Activated CD8-positive, alpha-beta memory T cell treated with anti-CD3 and anti-CD28 coated beads for 4 hours (primary cell): ENCODE data around the gene BRD4.
"Not testable (repeated sequence)": the region's sequence is repeated elsewhere in the genome, so short reads cannot be mapped to it uniquely, and the experiment has no call there.

Experiments
- DNase-seq, 2 donors: peaks; one replicate each; pipeline ENCODE4 v3.0.0-alpha.2; 2020; ENCODE audit warnings: low read depth in 2 of 2

BRD4 gene

GRCh38 chr19:15360015-15360414 is 27.7 kb upstream of the BRD4 start:
- not testable (repeated sequence) for DNase-seq

- no peak for DNase-seq
Observed at GRCh38 chr19:15358918-15359317, 26.6 kb upstream of the BRD4 start.

DNA sequence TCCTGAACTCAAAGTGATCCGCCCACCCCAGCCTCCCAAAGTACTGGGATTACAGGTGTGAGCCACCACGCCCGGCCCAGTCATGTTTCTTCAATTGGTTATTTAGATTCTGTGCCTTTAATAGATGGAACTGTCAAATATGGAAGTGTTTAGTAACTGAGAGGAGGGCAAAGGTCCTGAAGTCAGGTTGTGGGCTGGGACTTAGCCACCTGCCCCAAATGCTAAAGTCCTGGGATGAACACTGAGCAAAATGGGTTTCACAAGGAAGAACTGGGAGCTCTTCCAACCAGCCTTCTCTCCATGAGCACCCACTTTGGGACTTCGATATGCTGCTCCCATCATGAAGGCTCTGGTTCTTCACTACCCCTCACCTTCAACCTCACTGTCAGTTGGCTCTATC is 25.6 kb upstream of the BRD4 start:
- DNase-seq: no peak

DNA sequence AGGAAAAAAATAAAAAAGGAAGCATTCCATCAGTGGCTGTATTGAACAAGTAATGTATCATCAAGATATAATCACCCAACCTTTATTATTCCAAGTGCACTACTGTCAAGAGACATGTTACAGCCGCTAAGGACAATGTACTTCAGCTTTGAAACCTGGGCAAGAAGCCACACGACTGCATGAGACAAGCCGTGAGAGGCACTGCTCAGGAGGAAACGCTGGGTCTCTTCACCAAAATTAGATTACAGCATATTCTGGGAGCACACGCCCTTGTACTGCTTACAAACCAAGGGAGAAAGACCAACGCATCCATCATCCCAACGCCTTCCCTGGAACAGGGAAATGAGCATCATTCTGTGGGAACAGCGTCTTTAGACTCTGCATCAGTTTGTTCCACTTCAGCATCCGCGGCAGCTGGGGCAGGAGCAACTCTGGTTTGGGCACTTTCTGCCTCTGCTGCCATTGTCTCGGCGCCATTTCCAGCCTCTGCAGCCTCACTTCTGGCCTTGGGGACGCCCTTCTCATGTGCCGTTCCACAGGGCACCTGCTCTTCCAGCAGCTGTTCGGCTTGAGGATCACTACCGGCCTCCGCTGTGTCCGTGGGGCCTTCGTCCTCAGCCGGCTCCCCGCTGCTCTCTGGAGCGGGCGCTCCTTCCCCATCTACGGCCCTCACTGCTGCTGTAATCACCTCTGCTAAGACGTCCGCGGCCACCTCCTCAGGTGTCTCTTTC is 22.4 kb upstream of the BRD4 start:
- no peak for DNase-seq

DNA sequence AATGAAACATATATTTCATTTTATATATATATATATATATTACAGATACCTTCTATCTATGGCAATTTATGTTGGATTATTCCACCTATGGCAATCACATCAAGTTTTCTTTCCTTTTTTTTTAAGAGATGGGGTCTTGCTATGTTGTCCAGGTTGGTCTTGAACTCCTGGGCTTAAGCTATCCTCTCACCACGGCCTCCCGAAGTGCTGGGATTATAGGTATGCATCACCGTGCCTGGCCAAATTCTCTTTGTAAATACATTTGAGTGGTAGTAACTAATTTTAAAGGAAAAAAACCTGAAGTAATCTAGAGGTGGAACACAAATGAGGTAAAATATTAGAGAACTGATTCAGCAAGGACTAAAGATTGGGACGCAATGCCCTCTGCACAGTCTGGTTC is 21.6 kb upstream of the BRD4 start:
- DNase-seq: no peak

- not testable (repeated sequence) for DNase-seq
Observed at GRCh38 chr19:15352535-15352934, 20.2 kb upstream of the BRD4 start.

DNA sequence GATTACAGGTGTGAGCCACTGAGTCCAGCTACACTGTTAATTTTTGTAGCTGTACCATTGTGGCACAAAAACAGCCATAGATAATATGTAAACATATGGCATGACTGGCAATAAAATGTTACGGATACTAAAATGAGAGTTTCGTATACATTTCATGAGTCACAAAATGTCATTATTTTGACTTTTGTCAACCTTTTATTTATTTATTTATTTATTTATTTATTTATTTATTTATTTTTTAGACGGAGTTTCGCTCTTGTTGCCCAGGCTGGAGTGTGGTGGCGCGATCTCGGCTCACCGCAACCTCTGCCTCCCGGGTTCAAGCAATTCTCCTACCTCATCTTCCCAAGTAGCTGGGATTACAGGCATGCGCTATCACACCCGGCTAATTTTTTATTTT is 9.0 kb upstream of the BRD4 start:
- not testable (repeated sequence) for DNase-seq

- DNase-seq: no peak
Observed at GRCh38 chr19:15340086-15340485, 7.7 kb upstream of the BRD4 start.

DNA sequence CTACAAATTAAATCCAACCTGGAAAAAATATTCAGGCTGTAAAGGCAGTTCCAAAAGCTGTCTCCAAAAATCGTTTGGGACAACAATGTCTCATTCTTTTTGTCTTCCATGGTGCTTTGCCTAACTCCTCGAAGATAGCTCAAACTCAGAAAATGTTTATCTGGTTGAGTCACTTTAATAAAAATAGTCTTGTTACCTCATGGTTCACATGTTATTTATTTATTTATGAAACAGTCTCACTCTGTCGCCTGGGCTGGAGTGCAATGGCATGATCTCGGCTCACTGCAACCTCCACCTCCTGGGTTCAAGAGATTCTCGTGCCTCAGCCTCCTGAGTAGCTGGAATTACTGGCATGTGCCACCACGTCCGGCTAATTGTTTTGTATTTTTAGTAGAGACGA is 4.9 kb upstream of the BRD4 start:
- DNase-seq: no peak

DNA sequence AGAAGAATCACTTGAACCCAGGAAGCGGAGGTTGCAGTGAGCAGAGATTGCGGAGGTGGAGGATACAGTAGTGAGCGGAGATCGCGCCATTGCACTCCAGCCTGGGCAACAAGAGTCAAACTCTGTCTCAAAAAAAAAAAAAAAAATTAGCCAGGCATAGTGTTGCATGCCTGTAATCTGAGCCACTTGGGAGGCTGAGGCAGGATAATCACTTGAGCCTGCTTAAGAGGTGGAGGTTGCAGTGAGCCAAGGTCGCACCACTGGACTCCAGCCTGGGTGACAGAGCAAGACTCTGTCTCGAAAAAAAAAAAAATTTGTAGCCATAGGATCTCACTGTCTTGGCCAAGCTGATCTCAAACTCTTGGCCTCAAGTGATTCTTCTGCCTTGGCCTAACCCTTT is 3.7 kb upstream of the BRD4 start:
- not testable (repeated sequence) for DNase-seq

DNA sequence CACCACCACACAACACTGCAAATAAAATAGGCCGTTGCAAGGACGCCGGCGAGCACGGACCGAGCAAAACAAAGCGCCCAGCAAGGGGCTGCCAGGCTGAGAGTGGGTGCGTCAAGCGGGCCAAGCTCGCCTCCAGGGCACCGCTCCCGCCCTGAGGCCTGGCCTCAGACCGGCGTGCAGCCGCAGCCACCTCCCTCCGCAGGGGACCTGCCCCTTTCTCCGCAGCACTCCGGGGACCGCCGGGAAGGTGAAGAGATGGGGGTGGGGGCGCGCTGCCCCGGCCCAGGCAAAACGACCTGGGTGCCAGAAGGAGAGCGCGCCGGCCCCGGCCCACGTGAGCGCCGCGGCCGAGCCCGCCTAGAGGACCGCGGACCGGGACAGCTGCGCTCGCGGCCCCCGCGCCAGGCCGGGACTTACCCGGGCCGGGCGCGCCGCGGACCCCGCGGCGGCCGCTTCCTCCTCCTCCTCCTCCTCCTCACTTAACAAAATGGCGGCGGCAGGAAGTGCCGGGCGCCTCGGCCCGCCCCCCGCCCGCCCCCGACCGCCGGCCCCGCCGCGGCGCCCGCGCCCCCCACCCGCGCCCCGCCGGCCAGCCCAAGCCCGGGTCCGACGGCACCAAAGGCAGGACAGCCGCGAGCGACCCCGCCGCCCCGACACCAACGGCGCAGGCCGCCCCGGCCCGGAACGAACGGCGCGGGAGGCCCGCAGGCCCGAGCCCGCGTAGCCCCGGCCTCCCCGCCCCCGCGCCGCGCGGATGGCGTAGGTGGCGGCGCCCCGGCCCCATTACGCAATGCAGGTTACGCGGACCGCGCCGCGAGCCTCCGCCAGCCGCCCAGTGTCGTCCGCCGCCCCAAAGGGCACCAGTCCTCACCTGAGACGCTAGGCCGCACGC is 674 bp downstream of the BRD4 start:
- DNase-seq: peak; percentile 25 to 37

GRCh38 chr19:15330801-15331418 is 1.4 kb downstream of the BRD4 start:
- peak; percentile 5 to 10 for DNase-seq

- DNase-seq: no peak
Observed at GRCh38 chr19:15328312-15328711, 4.0 kb downstream of the BRD4 start.

DNA sequence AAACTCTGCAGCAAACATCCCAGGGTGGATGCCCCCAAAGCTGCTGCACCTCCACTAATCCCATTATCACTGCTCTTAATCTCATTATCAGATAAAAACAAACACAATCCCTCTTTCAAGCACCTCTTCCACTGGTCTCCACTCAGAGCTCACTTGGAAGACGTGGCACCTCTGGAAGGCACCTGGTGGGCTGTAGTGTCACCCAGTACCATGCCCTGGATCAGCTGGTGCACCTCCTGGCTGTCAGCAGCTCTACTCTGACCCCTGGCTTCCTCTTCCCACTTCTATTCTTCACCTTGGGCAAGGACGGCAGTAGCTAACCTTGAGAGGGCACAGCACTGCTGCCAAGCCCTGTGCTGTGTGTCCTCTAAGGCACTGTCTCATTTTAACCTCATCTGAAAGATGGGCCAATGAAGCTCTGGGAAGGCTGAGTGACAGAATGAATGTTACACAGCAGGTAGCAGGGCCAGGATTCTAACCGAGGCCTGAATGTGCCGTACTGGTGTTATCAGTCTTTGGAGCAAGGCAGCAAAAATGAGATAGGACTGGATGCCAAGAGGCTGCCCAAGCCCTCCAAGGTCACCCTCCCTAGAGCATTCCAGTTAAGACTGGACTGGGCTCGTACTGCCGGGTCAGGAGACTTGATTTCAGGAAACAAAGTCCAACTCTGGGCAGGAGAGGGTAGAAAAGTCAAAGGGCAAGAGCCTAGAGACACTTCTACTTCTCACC is 7.4 kb downstream of the BRD4 start:
- no peak for DNase-seq

DNA sequence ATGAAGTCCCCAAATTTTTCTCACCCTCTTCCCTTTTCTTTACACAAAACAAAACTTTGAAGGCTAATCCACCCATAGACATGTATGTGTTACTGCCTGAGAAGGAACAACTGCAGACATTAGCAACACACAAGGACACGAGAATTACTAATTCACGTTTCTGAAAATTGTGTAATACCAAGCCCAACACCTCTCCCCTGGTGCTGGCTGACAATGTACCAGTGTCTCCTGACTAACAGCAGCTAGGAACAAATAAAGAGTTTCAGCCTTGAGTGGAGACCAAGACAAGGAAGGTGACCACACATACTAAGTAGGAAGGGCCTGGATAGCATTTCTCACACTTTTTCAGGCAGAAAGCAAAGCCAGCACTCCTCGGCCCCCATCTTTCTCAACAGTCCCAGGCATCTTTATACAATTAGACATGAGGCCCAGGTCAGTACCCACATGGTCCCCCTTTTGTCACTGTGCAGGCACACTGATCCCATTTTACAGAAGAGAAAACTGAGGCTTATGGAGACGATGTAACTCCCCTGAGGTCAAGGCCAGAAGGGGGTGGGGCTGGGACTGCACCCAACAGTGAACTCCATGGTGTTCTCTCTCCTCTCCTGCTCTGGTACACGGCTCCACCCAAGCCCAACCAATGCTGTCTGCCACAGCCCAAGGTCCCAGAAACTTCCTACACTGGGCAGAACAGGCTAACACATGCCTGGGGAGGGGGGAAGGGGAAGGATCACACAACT is 8.7 kb downstream of the BRD4 start:
- no peak for DNase-seq

GRCh38 chr19:15321739-15322138 is 10.6 kb downstream of the BRD4 start:
- DNase-seq: no peak

DNA sequence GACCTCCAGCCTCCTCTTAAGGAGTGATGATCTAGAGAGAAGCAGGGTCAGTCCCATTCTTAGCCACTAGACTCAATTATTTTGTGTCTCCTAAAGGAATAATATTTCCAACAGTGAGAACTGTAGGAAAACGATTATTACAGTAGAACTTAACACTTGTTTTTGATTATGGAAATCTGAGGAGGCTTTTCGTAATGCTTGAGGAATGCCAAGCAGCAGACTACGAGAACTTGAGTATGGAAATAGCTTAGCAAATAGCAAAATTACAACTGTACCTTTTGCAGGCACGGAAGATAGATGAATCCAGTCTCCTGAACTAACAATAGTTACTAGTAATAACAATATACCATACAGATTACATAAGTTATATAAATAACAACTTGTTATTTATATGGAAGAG is 12.2 kb downstream of the BRD4 start:
- no peak for DNase-seq

DNA sequence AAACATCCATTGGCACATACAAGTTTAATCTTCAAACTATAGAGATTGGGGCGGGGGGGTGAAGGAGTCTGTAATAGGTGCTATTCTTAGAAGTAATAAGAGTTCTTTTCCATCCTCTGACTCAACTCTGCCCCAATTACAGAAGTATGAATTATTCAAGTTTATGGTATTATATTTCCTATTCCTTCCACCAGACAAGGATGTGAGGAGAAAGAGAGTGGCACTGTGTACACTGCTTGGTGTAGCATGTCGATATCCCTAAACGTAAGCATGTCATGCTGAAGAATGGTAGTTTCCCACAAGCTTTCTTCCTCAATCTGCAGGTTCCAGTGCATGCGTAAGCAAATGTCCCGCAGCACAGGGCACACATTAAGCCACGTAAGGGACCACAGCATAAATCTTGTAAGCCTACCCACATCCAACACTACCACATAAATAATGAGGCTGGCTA is 14.1 kb downstream of the BRD4 start:
- no peak for DNase-seq

DNA sequence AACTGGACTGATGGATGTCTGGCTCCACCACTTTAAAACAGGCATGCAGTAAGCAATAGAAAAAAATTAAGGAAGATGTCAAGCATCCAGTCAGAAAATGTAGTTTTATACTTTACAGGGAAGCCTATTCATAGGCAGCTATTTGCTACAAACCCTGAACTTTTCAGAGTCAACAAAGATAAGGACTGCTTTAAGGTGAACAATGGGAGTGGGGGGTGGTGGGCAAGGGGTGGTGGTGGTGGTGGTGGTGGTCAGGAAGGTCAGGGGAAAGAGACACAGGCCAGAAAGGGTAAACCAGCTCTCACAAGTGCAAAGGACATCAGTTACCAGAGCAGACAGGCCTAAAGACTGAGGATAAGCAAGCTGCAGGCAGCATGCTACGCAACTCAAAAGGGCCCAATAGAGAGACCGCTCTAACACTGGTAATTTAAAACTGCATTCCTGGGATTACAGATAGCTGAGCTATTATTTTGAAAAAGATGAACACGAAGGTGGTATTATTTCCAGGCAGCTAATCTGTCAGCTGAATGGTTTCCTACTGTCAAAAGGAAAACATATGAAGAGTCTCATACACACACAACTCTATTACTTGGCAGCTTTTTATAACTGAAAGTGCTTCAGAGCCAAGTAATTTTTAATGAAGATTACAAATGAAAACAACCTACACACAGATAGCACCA is 14.8 kb downstream of the BRD4 start:
- DNase-seq: no peak

GRCh38 chr19:15316498-15316897 is 15.8 kb downstream of the BRD4 start:
- no peak for DNase-seq

DNA sequence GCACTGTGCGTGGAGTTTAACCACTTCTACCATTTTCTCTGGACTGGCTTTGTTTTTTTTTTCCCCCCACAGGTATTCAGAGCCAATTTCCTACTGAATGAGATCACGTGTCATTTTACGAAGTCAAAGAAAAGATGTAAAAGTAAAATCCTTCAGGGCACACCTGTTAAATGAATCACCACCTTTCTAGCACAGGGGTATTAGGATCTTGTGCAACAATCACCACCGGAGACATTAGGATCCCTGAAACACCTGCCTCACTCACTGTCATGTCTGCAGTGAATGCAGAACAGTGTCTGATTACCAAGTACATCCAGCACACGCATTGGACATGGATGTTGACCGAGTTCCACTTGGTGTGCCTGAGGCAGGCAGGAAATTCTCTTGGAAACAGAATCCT is 17.2 kb downstream of the BRD4 start:
- DNase-seq: no peak
